HG03025 (cell line): ENCODE results near the gene TRMT61A.

Experiments used
- ATAC-seq: cut with Tn5 transposase; IDR thresholded peaks from one replicate; pipeline ENCODE4 v1.9.1; 2021; ENCODE audit warnings: mild to moderate bottlenecking, moderate library complexity; ENCODE audit not compliant: unreplicated experiment, low FRiP score

Gene TRMT61A

DNA sequence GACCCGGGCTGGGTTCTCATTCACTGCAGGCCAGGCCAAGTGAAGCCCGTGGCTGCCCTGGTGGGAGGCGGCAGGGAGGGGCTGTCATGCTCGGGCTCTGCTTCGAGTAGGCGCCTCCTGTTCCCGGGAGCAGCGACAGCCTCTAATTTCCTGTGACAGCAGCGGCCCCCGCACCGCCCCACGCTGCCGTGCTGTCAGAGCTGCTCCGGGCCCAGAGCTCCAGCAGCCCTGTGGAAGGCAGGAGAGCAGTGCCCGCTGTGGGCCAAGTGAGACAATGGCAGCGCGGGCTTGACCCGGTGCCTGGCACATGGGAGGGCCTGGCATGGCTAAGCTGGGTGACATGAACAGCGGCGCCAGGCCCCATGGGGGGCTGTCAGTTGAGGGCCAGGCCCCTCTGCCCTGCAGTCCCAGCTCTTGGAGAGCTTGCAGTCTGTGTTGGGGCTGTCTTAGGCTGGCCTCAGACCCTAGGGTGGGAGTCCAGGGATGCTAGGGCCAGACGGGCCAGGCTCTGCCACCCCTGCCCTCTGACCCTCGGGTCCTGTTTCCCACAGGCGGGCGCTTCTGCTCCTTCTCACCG, 5.1 kb downstream of the TRMT61A start:
- no peak for ATAC-seq

GRCh38 chr14:103534576-103535061, 5.6 kb downstream of the TRMT61A start:
- ATAC-seq: no peak

DNA sequence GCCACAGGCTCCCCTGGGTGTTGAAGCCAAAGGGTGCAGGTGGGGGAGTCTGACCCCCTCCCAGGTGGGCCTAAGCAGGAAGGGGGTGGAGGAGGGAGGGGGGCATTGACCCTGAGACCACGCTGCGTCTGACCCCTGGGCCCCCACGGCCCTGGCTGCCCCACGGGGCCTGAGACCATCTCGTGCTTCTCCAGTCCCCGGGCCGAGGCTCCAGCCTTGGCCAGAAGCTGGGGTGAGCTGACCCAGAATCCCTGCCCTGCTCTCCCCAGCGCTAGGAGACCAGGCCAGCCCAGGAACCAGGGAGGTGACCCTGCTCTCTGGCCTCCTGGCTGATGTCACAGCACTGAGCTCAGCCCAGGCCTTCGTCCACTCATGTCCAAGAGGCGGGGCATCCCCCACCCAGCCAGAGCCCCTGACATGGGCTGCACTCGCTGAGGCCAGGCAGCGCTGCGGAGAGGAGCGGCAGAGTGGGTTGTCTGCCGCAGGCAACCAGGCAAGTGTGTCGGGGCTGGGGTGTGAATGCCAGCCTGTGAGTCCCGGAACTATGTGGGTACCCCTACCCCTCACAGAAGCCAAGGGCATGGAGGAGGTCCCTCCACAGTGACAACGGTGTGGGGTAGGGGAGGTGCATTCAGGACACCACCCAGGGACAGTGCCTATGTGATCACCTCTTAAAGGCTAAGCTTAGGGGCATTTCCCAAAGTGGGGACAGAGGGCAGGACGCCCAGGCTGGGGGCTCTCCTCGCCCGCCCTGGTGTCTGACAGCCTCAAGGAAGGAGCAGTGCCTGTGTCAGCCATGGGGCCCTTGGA, 6.3 kb downstream of the TRMT61A start:
- ATAC-seq: no peak

DNA sequence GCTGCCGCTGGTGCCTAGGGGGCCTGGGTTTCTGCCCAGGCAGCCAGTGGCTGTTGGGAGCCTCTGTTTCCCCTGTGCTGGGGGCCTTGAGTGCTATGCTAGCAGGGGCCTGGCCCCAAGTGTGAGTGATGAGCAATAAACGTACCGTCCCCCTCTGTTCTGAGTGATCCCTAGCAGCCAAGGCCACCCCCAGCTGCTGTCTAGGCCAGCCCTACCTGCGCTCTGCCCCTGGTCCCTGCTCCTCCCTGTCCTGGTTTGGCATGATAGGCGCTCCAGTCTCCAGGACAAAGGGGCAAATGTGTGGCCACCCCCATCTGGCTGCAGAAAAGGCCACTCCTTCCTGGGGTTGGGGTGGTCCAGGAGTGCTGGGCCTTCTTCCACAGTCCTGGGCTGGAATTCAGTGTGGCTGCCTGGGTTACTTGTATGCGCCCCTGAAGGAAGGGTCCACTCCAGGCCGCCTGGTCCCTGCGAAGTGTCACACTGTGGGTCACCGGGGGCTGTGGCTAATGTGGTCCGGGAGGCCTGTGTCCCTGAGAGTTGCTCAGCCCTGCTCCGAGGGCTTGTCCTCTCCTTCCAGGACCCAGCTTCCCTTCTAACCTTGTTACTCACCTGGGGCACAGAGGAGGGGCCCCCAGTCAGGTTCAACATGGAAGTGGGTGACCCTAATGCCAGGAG, 7.0 kb downstream of the TRMT61A start:
- no peak for ATAC-seq

GRCh38 chr14:103536693-103537092, 7.7 kb downstream of the TRMT61A start:
- no peak for ATAC-seq

DNA sequence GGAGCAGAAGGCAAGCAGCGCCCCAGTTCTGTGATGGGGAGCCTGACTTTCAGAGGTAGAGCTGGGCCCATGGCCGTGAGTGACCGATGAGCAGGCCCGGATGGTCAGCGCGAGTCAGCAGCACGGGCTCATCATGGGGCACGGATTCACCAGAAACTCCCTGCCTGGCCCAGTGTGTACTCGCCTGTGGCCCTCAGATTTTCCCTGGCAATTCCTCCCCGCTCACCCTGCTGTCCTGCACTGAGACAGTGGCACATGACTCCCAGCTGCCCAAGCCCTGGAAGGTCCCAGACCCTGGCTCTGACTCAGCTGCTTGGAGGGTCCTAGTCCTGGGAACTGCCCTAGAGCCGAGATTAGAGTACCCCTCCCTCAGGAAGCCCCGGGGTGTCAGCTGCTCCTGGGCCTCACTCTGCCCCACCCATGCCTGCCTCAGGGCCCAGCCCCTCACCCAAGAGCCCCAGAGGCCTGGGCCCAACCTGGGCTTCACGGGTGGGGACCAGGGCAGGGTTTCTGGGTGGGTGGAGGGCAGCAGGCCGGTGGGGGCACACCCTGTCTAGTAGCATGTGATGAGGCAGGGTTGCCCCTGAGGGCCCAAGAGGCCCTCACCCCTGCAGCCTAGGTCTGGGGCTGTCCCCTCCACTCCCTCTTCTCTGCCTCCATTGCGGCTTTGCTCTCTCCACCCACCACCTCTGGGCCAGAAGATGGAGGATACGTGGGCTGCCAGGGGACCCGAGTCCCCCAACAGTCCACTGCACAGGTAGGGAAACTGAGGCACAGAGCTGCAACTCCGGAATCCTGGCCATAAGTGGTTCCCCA, 8.4 kb downstream of the TRMT61A start:
- ATAC-seq: no peak

DNA sequence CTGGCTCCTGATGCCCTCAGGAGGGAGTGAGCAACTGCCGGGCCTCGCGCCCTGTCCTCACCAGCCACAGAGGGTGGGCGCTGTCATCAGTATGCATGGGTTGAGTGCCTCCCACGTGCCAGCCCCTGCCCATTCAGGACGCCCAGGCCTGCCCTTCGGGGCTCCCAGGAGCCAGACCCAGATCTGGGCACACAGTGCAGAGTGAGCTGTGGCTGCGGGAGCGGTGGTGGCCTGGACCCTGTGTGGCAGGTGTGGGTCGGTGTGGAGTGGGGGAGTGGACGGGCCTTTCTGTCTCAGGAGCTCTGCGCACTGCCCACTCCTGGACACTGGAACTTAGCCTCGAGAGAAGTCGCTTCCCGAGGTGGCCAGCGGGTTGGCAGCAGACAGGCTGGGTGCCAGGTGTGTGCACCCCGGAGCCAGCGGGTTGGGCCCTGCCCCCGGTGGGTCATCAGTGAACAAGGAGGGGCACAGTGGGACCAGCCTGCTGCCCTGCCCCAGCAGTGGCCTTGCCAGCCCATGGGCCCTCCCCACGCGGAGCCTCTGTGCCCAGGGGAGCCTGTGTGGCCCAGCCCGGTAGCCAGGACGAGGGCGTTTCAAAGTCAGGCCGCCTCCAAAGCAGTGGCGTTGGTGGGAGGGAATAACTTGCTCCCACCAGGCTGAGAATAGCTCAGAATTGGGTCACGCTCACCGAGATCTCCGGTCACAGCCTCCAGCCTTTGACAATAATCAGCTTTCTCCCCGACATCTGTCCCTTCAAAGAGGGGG, 9.5 kb downstream of the TRMT61A start:
- ATAC-seq: no peak

DNA sequence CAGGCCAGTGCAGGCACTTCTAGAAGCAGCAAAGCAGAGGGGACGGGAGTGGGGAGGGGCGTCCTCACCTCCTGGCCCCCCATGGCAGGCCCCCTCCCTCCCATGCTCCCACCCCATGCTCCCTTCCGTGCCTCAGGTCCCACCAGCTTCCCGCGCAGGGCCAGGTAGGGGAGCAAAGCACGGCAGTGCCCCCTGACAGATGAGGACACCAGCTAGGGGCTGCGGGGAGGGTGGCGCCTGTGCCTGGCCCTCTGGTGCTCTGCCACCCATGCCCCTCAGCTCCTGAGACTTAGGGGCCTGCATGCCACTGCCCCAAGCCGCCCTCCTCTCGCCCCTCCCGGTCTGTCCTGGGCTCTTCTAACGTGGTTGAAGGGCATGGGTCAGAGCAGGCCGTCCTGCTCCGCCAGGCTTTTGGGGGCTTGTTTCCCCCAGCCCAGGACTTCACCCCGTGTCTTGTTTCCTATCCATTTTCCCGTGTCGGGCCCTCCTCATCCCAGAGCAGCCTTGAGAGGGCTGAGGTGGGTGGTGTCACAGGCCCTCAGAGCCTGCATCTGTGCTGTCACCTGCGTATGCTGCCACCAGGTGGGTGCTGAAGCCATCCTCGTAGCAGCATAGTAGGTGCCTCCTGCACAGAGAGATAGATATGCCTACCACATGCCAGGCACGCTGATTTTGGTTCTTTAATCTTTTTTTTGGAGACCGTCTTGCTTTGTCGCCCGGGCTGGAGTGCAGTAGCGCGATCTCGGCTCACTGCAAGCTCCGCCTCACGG, 10.2 kb downstream of the TRMT61A start:
- ATAC-seq: no peak

GRCh38 chr14:103540821-103541708, 12.1 kb downstream of the TRMT61A start:
- ATAC-seq: no peak

DNA sequence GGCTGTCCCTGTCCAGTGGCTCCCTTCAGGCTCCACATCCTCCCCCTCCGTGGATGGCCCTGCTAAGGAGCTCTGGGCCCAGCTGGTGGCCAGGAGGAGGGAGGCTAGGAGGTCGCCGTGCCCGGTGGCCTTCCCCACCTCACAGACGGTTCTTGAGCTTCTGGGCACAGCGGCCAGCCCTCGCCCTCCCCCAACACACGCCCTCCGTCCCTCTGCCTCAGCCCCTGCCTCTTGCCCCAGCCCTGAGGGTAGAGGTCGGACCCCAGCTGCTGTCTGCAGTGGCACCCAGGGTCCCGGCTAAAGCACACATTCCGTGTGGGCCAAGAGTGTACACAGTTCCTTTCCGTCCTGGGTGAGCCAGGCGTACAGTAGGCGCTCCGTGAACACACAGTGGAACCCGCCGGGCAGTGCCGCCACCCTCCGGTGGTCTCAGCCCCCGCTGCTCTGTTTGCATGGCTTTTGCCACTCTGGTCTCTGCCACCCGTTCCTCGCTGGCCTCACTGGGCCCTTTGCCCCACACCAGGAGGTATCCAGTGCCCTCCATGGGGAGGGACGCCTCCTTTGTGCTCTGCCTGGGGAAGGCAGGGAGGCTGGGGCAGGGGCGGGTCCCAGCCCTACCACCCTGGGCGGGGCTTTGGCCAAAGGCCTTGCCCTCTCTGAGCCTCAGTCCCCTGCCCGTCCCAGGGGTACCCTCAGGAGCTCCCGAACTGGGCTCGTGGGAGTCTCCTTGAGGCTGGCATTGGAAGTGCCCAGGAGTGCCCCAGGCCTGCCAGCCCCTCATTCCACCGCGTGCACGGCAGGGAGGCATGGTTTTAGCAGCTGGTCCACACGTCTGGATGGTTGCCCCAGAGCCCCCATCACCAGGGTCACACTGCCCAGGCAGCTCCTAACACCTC, 13.0 kb downstream of the TRMT61A start:
- ATAC-seq: no peak

GRCh38 chr14:103542605-103543088, 13.7 kb downstream of the TRMT61A start:
- no peak for ATAC-seq

DNA sequence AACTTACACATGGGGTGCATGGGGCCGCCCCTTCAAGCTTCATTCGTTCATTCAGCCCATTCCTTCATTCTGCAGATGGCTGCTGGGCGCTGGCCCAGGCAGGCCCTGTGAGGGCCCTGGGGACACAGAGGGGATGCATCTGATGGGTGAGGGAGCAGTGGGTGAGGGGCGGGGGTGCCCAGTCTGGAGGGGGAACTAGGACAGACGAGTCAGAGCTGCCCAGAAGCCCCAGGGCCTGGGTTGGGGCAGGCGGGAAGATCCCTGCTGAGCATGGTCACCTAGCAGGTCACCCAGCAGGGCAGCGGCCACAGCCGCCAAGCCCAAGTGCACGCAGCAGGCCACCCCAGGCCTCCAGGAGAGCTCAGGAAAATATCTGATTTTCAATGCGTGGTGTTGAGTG, 14.1 kb downstream of the TRMT61A start:
- no peak for ATAC-seq

- no peak for ATAC-seq
Measured at GRCh38 chr14:103543721-103544387, 14.9 kb downstream of the TRMT61A start.

DNA sequence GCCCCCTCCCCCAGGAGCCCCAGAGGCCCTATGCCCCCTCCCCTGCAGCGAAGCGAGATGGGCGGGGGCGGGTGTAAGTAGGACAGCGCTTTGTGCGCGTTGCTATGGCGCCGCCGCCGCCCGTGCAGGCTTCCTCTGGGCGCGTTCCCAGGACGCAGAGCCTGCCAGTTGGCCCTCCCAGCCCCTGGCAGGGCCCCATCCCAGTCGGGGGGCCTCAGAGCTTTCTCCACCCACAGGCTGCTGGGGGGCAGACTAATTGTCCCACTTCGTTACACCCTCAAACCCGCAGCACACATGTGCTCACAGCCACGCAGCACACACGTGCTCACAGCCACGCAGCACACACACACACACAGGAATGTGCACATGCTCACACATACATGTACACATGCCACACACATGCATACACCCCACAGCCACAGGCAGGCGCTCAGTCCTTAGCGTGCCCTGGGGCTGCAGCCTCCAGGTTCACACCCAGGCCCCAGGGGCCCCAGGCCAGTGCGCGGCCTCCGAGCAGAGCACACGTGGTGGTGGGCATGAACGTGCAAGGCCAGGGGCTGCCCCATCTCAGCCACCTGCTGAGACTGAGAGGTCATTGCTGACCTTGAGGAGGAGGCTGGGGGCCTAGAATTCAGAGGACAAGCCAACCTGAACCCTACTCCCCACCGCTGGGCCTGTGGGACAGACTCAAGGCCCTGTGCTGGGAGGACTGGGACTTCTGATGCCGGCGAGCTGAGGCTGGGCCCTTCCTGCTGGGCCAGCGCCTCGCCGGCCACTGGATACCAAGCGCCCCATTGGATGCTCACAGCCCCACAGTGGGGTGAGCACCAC, 15.6 kb downstream of the TRMT61A start:
- no peak for ATAC-seq

DNA sequence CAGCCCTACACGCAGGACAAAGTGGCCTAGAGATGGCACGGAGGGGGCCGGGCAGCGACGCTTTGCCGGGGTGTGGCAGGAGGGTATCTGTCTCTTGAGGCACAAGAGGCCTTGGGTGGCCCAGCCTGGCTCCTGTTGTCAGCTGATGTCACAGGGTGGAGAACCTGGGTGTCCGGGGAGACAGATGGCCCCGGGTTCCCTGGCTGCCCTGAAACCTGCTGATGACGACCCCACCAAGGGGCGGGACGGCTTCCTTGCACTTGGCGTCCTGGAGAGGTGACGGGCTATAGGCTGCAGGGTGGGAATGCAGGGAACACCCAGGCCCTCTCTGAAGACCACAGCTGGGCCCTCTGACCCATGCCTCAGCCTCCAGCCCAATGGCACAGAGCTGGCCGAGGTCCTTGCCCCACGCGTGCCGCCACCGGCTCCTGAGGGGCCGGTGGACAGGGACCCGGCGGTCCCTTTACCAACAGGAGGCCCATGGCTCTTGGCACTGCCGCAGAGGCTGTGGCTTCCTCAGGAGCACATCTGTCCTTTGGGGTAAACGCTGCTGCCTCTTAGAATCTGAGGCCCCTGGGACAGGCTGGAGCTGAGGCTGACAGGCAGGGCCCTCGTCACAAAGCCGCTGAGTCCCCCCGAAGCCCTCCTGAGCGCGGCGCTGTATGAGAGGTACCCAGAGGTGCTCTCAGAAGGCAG, 16.4 kb downstream of the TRMT61A start:
- ATAC-seq: no peak
